ENCODE measurements around the gene NMB.
"Not testable (repeated sequence)": the region's sequence is repeated elsewhere in the genome, so short reads cannot be mapped to it uniquely, and the experiment has no call there.

Gene NMB, protein sequence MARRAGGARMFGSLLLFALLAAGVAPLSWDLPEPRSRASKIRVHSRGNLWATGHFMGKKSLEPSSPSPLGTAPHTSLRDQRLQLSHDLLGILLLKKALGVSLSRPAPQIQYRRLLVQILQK

DNA sequence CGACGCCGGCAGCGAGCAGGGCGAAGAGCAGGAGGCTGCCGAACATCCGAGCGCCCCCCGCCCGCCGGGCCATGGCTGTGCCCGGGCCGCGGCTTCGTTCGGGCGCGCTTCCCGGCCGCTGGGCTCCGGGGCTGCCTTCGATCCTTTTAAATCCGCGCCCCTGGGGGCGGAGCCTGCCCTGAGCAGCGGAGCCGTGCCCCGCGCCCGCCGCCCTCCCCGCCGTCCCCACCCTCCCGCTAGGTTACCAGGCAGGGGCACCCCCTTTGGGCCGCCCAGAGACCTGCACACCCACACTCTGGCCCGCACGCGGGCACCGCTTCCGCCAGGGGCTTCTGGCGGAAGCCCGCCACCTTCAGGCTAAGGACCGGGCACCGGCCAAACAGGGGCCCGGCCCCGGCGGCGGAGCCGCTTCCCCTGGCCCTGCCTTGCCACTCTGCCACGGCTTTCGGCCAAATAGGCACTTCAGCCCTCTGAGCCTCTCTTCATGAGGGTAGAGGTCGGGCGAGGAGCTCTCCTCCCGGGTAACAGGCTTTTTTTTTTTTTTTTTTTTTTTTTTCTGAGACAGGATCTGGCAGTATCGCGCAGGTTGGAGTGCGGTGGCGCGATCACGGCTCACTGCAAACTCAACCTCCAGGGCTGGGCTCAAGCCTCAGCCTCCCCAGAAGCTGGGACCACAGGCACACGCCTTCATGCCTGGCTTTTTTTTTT, at the start of gene NMB:
NMB (minus strand) TSS at position 120 of the 708 bp plus-strand sequence; CDS start at position 73, 47 bp downstream.
- peak; percentile 45 for DNase-seq

DNA sequence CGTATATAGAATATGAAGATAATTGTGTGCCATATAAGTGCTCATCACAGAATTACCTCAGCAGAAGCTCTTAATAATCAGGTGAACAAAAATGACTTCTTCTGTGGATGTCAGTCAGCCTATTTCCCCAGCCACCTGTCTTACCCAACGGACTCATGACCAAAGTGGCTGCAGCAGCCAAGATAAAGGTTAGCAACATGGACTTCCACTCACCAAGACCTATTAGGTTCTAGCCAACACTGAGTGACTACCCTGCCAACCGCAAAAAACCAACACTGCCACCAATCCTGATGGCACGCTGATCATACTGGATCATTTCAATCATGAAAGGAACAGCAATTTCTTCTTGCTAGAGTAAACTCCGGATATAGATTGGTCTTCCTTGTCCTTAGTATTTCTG, 45.8 kb upstream of the NMB start:
- no peak for DNase-seq

DNA sequence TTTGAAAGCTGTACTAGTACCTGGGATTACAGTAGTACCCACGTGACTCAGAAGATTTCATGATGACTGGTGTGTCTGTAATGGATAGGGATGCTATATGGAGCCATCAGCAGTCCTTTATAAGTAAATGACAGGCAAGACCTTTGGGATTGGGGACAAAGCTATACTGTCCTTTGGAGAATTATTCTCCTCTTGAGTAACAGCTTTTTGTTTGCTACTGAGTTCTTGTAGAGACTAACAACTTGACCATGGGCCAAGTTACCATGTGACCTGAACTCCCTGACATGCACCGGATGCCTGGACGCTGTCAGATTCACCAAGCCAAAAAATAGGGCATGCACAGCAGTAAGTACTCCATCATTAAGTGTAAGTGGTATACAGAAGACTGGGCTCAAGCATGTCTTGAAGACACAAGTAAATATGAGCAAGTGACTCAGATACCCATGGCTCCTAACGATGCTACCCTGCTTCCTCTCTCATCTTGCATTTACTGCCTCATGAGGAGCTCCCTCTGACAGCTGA, 45.0 kb upstream of the NMB start:
- DNase-seq: no peak

DNA sequence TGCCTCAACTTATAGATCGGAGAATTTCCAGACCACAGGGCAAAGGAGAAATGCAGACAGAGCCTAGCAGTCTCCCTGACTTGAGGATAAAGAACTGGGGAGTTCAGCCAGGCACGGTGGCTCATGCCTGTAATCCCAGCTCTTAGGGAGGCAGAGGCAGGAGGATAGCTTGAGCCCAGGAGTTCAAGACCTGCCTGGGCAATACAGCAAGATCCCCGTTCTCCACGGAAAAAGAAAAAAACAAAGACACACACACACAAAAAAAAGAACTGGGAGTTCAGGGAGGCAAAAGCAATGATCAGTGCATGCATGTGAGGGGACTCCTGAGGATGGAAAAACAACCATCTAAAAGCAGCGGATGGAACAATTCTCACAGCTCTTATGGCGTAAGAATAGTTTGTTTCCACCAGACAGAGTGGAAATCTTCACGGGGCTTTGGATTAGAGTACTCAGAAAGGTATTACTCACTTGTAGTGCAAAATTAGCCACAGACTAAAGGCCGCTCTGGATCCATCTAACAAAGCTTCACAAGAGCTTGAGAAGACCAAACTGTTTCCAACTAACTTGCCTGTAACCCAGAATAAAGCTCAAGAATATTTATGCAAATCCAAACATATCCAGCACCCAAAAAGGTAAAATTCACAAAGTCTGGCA, 41.7 kb upstream of the NMB start:
- DNase-seq: no peak

DNA sequence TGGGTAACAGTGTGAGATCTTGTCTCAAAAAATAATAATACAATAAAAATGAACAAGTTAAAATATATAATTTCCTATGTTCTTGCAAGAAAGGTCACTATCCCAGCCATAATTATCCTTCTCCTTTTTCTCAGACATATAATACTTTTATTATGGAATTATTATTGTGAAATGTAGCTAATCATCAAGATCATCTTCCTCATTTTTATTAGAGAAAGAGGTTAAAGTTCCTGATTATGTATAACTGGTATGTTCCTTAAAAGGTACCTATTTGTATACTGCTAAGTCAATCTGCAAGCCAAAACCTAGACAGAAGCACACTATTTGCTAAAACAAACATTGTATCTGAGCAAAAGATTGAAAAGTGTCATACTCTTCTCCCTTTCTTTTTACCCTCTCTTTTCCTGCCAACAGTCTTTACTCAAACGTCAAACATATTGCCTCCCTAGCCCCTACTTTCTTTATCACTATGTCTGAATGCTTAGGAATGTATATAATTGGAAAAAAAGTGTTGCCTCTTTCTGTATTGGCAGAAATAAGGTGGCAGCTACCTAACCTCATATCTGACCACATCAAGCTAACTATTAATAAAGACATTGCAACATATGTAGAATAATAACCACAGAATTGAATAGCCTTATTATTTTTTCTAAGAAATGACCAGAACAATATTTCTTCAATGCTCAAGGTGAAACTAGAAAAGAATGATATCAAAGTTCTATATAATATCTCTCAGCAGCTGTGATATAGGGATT, 39.4 kb upstream of the NMB start:
- no peak for DNase-seq

DNA sequence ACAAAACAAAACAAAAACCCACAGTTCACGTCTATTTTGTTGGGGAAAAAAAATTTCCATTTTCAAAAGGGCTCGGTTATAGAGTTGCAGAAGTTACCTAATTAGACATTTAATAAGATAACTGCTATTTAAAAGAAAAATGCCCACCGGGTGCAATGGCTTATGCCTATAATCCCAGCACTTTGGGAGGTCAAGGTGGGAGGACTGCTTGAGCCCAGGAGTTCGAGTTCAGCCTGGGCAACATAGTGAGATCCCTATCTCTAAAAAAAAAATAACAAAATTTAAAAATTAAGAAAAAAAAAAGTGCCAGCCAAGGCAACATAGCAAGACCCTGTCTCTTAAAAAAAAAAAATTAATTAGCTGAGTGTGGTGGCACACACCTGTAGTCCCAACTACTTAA, 38.8 kb upstream of the NMB start:
- DNase-seq: no peak

DNA sequence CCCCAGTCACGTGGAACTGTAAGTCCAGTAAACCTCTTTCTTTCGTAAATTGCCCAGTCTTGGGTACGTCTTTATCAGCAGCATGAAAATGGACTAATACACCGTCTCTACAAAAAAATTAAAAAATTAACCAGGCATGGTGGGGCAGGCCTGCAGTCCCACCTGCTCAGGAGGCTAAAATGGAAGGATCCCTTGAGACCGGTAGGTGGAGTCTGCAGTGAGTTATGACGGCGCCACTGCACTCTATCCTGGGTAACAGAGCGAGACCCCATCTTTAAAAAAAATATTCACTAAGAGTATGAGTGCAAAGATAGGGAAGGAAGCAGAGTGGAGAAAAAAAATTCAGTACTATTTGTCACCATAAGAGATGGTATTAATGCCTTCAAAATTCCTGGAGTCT, 32.3 kb upstream of the NMB start:
- no peak for DNase-seq

DNA sequence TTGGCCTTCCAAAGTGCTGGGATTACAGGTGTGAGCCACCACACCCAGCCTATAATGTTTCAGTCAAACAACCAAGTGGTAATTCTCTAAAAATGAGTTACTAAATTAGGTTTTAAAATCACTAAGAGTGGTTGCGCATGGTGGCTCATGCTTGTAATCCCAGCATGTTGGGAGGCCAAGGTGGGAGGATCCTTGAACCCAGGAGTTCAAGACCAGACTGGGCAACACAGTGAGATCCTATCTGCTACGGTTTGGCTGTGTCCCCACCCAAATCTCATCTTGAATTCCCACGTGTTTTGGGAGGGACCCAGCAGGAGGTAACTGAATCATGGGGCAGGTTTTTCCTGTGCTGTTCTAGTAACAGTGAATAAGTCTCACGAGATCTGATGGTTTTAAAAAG, 31.9 kb upstream of the NMB start:
- DNase-seq: no peak

DNA sequence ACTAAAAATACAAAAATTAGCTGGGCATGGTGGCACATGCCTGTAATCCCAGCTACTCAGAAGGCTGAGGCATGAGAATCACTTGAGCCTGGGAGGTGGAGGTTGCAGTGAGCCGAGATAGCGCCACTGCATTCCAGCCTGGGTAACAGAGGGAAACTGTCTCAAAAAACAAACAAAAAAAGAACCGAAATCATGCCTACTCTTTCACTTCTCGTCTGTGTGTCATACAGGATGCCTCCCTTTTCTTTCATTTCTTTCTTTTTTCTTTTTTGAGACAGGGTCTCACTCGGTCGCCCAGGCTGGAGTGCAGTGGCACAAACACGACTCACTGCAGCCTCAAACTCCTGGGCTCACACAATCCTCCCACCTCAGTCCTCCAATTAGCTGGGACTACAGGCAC, 28.4 kb upstream of the NMB start:
- DNase-seq: not testable (repeated sequence)

DNA sequence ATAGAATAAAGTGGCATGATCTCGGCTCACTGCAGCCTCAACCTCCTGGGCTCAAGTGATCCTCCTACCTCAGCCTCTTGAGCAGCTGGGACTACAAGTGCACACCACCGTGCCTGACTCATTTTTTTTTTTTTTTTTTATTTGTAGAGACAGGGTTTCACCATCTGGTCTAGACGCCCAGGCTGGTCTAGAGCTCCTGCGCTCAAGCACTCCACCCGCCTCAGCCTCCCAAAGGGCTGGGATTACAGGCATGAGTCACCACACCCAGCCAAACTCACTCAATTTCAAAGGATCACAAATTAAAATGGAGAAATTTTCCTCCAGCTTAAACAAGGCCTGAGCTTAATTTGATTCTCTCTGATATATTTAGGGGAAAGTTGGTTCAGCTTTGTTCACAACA, 27.3 kb upstream of the NMB start:
- DNase-seq: peak; percentile 29

DNA sequence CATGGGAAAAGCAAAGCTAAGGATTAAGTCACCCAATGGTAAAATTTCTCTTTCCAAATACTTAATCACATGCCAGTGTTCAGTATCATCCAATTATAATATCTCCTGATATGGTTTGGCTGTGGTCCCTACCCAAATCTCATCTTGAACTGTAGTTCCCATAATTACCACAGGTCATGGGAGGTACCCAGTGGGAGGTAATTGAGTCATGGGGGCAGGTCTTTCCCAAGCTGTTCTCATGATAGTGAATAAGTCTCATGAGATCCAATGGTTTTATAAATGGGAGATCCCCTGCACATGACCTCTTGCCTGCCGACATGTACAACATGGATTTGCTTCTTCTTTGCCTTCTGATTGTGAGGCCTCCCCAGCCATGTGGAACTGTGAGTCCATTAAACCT, 26.1 kb upstream of the NMB start:
- DNase-seq: no peak

DNA sequence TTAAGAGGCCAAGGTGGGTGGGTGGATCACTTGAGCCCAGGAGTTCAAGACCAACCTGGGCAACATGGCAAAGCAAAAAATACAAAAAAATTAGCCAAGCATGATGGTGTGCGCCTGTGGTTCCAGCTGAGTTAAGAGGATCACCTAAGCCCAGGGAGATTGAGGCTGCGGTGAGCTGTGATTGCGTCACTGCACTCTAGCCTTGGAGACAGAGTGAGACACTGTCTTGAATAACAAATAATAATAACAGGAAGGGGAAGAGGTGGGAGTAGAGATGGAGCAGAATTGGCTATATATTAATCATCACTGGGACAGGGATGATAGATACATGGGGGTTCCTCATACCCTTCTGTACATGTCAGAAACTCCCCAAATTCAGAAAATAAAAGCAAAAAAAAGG, 23.8 kb upstream of the NMB start:
- DNase-seq: no peak

DNA sequence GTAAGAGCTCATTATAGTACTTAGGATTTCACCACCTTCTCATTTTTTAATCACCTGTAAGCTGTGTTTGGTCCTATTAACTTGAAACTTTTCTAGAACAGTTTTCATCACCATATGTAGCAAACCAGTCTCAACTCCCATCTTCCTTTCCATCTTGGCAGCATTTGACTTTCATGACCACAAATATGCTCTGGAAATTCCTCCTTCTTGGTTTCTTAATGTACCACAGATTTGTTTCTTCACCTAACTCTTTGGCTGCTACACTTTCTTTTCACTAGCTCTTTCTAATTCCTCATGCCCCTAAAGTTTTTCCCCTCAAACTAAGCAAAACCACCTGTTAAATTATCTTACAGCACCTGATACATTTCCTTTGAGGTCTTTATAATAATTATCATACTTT, 13.2 kb upstream of the NMB start:
- no peak for DNase-seq

DNA sequence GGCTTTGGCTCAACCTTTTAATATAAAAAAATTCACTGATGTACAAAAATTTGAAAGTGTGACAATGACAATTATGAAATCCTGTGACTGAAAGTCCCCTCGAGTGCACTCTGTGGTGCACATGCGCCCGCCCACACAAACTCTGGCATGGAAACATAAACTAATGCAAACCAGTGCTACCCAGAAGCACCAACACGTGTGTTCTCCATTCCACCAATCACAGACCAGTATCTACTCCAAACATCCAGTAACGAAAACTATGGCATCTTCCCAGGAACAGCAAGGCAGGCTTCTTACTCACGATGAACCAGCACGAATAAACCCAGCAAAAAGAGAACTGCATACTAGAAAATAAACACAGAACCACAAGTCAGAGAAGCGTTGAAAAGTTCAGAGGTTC, 11.7 kb upstream of the NMB start:
- DNase-seq: no peak

DNA sequence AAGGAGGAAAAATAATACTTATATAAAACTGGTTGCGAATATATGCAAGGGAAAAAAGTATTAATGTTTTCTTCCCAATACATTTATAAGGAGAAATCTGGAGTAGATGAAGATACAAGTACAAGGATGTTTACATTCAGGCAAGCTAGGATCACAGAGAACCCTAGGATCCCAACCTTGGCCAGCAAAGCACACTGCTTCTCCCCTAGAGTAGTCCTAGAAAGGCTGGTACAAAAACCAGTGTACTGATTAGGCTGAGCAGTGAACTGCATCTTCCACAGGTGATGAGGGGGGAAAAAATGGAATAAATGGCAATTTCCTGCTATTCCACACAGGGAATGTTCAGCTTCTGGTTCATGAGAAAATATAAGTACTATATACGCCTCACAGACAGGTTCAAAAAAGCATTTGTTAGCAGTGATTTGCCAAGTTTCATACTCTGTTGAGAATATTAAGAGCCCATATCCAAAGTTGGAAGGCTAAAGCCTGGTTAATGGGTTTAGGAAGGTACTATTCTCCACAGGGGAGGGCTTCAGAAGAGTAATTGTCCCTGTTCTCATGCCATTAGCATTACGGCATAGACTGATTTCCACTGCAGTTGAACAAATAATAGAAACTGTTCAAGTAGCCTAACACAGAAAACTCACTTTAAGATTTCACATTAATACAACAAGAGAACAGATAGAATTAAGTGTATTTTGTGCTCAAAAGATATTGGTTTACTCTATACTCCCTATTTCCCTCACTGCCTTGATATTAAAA, 10.4 kb upstream of the NMB start:
- no peak for DNase-seq

DNA sequence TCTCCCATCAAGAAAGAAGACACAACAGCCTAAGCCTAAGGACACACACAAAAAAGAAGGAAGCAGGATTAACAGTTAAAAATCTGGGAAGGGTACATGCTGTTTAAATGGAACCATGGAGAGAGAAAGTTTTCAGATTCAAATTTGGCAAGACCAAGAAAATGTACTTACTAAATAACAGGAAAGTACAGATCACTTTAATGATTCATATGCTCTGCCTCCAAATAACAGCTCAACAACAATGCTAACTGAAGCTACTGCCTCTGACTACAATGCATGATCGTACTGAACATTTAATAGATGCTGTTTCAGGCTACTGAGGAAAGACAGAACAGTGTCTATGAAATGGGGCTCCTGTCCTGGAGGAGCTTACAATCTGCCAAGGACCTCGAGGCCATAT, 8.4 kb upstream of the NMB start:
- no peak for DNase-seq

DNA sequence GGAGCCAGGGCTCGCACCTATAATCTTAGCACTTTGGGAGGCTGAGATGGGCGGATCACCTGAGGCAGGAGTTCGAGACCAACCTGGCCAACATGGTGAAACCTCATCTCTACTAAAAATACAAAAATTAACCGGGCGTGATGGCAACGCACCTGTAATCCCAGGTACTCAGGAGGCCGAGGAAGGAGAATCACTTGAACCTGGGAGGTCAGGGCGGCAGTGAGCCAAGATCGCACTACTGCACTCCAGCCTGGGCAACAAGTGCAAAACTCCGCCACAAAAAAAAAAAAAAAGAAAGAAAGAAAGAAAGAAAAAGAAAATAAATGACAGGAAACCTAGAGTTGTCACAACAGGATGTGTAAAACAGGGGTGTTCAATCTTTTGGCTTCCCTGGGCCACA, 3.0 kb upstream of the NMB start:
- DNase-seq: no peak

DNA sequence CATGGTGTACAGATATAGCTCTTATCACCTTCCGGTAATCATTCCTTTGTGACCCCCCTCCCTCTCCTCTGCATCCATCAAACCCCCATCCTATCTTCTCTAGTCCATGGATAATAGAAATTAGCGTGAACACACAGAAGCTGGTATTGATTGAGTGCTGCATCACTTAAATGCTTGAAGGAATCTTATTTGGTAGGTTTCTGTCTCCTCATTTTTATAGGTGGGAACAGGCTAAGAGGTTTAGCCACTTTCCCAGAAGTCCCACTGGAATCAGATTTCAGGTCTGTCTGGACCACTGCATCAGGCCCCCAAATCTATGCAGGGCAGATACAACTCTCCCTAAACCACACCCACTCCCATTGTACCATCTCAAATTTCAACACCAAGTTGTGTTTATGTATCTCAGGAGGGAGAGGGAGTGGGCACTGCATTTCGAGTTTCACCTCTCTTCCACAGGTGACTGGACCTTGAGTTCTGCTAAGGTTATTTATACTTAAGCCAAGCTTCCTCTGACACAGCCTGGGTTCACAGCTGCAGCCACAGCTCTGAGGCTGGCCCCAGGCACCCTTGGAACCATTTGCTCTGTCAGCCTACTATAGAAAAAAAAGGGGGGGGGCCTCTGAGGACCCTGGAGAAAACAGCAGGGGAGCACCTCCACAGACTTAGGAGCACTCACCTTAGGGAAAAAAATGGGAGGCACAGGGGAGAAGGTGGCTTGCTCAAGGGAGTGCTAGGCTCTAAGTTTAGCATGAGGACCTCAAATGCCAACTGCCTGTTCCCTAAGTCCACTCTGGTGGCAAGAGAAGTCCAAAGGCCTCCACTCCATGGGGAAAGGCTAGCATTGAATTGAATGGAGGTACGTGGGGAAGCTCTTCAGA, 2.1 kb upstream of the NMB start:
- no peak for DNase-seq

DNA sequence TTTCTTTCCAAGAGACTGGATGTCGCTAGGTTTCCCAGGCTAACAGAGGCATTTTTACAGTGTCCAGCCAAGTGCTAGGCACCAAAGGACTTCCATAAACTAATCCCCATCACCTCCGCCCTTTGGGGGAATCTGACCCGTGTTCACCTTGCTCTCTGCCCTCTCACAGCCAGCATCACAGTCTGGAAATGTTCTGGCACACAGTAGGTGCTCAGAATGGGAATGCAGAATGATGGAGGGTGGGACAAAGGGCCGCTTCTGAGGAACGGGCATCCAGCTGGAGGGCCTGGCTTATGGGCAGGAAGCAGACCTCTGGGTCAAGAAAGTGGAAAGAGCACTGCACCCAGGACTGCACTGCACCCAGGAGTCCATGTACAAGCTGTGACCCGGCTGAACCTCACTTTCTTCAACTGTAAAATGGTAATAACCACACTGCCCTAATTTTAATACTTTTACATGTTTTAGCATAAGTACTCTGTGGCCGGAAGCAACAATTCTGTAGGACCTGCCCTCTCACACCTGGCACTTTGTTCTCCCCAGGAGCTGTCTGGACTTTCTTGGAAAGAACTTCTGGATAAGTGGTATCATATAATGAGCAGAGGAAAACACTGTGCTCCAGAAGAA, 901 bp upstream of the NMB start:
- DNase-seq: no peak

DNA sequence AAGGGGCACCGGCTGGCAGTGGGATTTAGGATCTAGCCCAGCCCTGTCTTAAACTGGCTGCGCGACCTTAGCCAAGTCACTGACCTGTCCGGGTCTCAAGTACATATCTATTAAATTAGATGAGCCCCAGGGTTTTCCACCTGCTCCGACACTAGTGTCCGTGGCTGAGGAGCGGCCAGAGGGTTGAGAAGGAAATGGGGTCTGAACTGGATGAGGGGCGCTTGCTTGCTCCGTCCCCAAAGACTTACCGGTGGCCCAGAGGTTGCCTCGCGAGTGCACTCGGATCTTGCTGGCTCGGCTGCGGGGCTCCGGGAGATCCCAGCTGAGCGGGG, 285 bp downstream of the NMB start:
- no peak for DNase-seq

DNA sequence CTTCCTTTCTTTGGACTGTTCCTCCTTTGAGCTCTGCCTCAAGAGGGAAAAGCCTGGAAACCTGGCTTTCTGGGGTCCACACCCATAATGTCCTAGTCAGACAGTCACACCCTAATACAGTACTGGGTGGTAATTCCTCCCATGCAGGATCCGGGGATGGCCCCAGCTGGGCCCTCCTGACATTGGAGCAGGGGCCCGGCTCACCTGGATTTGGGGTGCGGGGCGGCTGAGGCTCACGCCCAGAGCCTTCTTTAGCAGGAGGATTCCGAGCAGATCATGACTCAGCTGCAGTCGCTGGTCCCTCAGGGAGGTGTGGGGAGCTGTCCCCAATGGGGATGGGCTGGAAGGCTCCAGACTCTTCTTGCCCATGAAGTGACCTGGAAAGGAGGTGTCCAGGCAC, 1.0 kb downstream of the NMB start:
- DNase-seq: no peak

All from NCI-H1694 (cell line).